ENCODE data around the gene MTF1. TPM values are rescaled to one million over a fixed set of nuclear protein-coding genes. Genes with fewer than 3 reads are reported as not detected.

Gene MTF1
- total and polyA plus RNA-seq, 4 experiments from 2014 or later: 12.4 to 32.5 (median 25.8) TPM

- Histone ChIP-seq H3K36me3 (ENCODE audit: insufficient read depth, low read length) (peaks cover 43% of the 10 kb centered on the region), H3K4me3 (ENCODE audit: low read length in 2 of 2) (no peak overlapping the region), H3K27me3 (ENCODE audit: insufficient read depth, low read length) (no peaks in the 10 kb centered on the region), H3K9me3 (ENCODE audit: control insufficient read depth in 1 of 2, low read length in 2 of 2) (no peaks in the 10 kb centered on the region), H3K27ac (ENCODE audit: low read depth, low read length) (no peak overlapping the region), H3K4me1 (ENCODE audit: insufficient read depth, low read length) (peaks cover 3% of the 10 kb centered on the region)
- ChIA-PET POLR2A (ENCODE audit: partially characterized antibody) (no interaction called here), CTCF (ENCODE audit: partially characterized antibody) (interaction anchor here (1.1 to 1.3 kb wide), 2 partner anchors 14 to 20 kb away, joined by 3 to 7 read pairs; no protein-coding TSS in a partner anchor)
- Mint-ChIP-seq H3K27ac (no peak overlapping the region), H3K36me3 (peaks cover 37 to 68% of the 10 kb centered on the region in 2 donors), H3K4me3 (no peak overlapping the region), H3K4me1 (peaks cover 8 to 19% (median 10%) of the 10 kb centered on the region in 4 donors), H3K9me3 (no peaks in the 10 kb centered on the region), H3K27me3 (no peaks in the 10 kb centered on the region)
- intact Hi-C loops (cut with micrococcal nuclease): no loop called here
- DNase-seq: no peak
Measured at GRCh38 chr1:37839676-37840075, 19.7 kb downstream of the MTF1 start.

GRCh38 chr1:37836788-37837187 is 22.6 kb downstream of the MTF1 start:
- intact Hi-C loops (cut with micrococcal nuclease): no loop called here
- H3K4me3 ChIP-seq (ENCODE audit: low read length in 2 of 2): no peak overlapping the region
- Mint-ChIP-seq H3K9me3 (no peaks in the 10 kb centered on the region), H3K4me1 (no peaks in the 10 kb centered on the region), H3K4me3 (no peak overlapping the region), H3K27ac (peak overlapping the region in 1 of 7 donors; percentile 43), H3K36me3 (peaks cover 46 to 74% of the 10 kb centered on the region in 2 donors), H3K27me3 (no peaks in the 10 kb centered on the region)
- POLR2A ChIA-PET (ENCODE audit: partially characterized antibody): no interaction called here
- no peaks in the 10 kb centered on the region for H3K9me3 ChIP-seq (ENCODE audit: control insufficient read depth in 1 of 2, low read length in 2 of 2)
- no peak overlapping the region for H3K27ac ChIP-seq (ENCODE audit: low read depth, low read length)
- H3K36me3 ChIP-seq (ENCODE audit: insufficient read depth, low read length): peaks cover 57% of the 10 kb centered on the region
- no peak for DNase-seq
- no peaks in the 10 kb centered on the region for H3K27me3 ChIP-seq (ENCODE audit: insufficient read depth, low read length)
- CTCF ChIA-PET (ENCODE audit: partially characterized antibody): interaction anchor here (1.8 kb wide), 1 partner anchor 23 kb away, joined by 6 read pairs; the partner anchor contains the start of gene MTF1
- no peaks in the 10 kb centered on the region for H3K4me1 ChIP-seq (ENCODE audit: insufficient read depth, low read length)

GRCh38 chr1:37831809-37832208 is 27.6 kb downstream of the MTF1 start:
- peaks cover 48 to 70% of the 10 kb centered on the region in 2 donors for H3K36me3 Mint-ChIP-seq
- no peak overlapping the region for H3K27ac ChIP-seq (ENCODE audit: low read depth, low read length)
- H3K36me3 ChIP-seq (ENCODE audit: insufficient read depth, low read length): peaks cover 40% of the 10 kb centered on the region
- no peaks in the 10 kb centered on the region for H3K4me1 ChIP-seq (ENCODE audit: insufficient read depth, low read length)
- POLR2A ChIA-PET (ENCODE audit: partially characterized antibody): no interaction called here
- intact Hi-C loops (cut with micrococcal nuclease): no loop called here
- no peaks in the 10 kb centered on the region for H3K27me3 ChIP-seq (ENCODE audit: insufficient read depth, low read length)
- H3K27ac Mint-ChIP-seq: no peak overlapping the region
- CTCF ChIA-PET (ENCODE audit: partially characterized antibody): no interaction called here
- no peak overlapping the region for H3K4me3 ChIP-seq (ENCODE audit: low read length in 2 of 2)
- H3K4me3 Mint-ChIP-seq: no peak overlapping the region
- H3K4me1 Mint-ChIP-seq: no peaks in the 10 kb centered on the region
- no peaks in the 10 kb centered on the region for H3K27me3 Mint-ChIP-seq
- no peaks in the 10 kb centered on the region for H3K9me3 Mint-ChIP-seq
- no peak for DNase-seq
- H3K9me3 ChIP-seq (ENCODE audit: control insufficient read depth in 1 of 2, low read length in 2 of 2): no peaks in the 10 kb centered on the region

DNA sequence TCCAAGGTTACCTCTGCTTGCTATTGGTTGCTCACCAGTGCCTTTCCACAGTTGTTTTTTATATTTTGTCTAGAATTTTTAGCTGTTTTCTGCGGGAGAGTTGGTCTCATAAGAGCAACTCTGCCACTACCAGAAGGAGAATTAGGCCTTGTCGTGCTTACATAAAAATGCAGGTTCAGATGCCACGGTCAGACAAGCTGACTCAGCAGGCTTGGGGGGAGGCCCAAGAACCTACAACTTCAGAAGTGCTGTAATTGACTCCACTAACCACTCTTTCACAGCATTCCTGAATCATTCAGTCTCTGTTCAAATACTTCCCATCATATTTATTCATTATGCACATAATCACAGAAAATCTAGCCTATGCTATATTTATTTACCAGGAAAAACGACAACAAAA is 28.3 kb downstream of the MTF1 start:
- intact Hi-C loops (cut with micrococcal nuclease): no loop called here
- no peaks in the 10 kb centered on the region for H3K4me1 Mint-ChIP-seq
- H3K9me3 ChIP-seq (ENCODE audit: control insufficient read depth in 1 of 2, low read length in 2 of 2): no peaks in the 10 kb centered on the region
- CTCF ChIA-PET (ENCODE audit: partially characterized antibody): interaction anchor here (1.2 kb wide), 1 partner anchor 14 kb away, joined by 3 read pairs; no protein-coding TSS in a partner anchor
- H3K9me3 Mint-ChIP-seq: no peaks in the 10 kb centered on the region
- H3K27me3 ChIP-seq (ENCODE audit: insufficient read depth, low read length): no peaks in the 10 kb centered on the region
- no peak for DNase-seq
- no peak overlapping the region for H3K27ac ChIP-seq (ENCODE audit: low read depth, low read length)
- H3K27ac Mint-ChIP-seq: no peak overlapping the region
- H3K4me1 ChIP-seq (ENCODE audit: insufficient read depth, low read length): no peaks in the 10 kb centered on the region
- no peak overlapping the region for H3K4me3 ChIP-seq (ENCODE audit: low read length in 2 of 2)
- POLR2A ChIA-PET (ENCODE audit: partially characterized antibody): no interaction called here
- no peaks in the 10 kb centered on the region for H3K27me3 Mint-ChIP-seq
- H3K36me3 Mint-ChIP-seq: peaks cover 49 to 70% of the 10 kb centered on the region in 2 donors
- H3K4me3 Mint-ChIP-seq: no peak overlapping the region
- peaks cover 38% of the 10 kb centered on the region for H3K36me3 ChIP-seq (ENCODE audit: insufficient read depth, low read length)

DNA sequence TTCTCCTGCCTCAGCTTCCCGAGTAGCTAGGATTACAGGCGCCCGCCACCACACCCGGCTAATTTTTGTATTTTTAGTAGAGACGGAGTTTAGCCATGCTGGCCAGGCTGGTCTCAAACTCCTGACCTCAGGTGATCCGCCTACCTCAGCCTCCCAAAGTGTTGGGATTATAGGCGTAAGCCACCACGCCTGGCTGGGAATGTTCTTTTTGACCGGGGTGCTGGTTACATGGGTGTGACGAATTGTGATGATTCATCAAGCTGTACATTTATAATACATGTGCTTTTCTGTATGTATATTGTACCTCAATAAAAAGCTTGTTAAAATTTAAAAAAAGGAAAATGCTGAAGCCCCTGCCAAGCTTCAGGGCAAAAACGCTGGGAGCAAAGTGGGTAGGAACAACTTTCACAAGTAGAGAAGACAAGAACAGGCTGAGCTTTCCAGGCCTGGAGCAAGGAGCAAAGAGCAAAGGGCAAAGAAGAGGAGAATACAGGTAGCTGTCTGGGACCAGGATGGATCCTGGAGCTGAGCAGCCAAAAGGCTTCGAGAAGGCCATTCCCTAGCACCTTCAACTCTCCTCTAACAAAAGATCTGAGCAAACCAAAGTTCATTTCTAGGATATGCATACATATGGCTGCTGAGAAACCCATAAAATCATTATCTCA is 30.9 kb downstream of the MTF1 start:
- H3K36me3 Mint-ChIP-seq: peaks cover 41 to 64% of the 10 kb centered on the region in 2 donors

GRCh38 chr1:37825506-37825905 is 33.9 kb downstream of the MTF1 start:
- CTCF ChIA-PET (ENCODE audit: partially characterized antibody): interaction anchor here (1.2 kb wide), 1 partner anchor 14 kb away, joined by 3 read pairs; no protein-coding TSS in a partner anchor
- peak overlapping the region in 5 of 7 donors; percentile 15 to 61 (median 52) for H3K27ac Mint-ChIP-seq
- DNase-seq: no peak

More for the DNA sequence above, 30.9 kb downstream of the MTF1 start:
- no peak overlapping the region for H3K4me3 ChIP-seq (ENCODE audit: low read length in 2 of 2)
- Mint-ChIP-seq H3K4me3 (no peak overlapping the region), H3K27ac (peak overlapping the region in 1 of 7 donors; percentile 32), H3K4me1 (no peaks in the 10 kb centered on the region), H3K27me3 (no peaks in the 10 kb centered on the region), H3K9me3 (no peaks in the 10 kb centered on the region)
- ChIA-PET POLR2A (ENCODE audit: partially characterized antibody) (no interaction called here), CTCF (ENCODE audit: partially characterized antibody) (no interaction called here)
- H3K4me1 ChIP-seq (ENCODE audit: insufficient read depth, low read length): no peaks in the 10 kb centered on the region
- H3K27ac ChIP-seq (ENCODE audit: low read depth, low read length): no peak overlapping the region
- intact Hi-C loops (cut with micrococcal nuclease): no loop called here
- no peak for DNase-seq
- no peaks in the 10 kb centered on the region for H3K9me3 ChIP-seq (ENCODE audit: control insufficient read depth in 1 of 2, low read length in 2 of 2)
- H3K27me3 ChIP-seq (ENCODE audit: insufficient read depth, low read length): no peaks in the 10 kb centered on the region
- peaks cover 23% of the 10 kb centered on the region for H3K36me3 ChIP-seq (ENCODE audit: insufficient read depth, low read length)

DNA sequence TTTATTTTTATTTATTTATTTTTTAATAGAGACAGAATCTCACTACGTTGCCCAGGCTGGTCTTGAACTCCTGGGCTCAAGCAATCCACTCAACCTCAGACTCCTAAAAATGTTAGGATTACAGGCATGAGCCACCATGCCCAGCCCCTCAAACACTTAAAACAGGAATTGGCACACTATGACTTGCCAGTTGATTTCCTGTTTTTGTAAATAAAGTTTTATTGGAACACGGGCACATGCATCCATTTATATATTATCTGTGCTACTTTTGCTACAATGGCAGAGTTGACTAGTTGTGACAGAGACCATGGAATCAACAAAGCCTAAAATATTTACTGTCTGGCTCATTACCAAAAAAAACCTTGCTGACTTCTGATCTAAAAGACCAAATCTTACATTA is 35.4 kb downstream of the MTF1 start:
- no peaks in the 10 kb centered on the region for H3K9me3 ChIP-seq (ENCODE audit: control insufficient read depth in 1 of 2, low read length in 2 of 2)
- Mint-ChIP-seq H3K4me1 (no peaks in the 10 kb centered on the region), H3K27ac (no peak overlapping the region), H3K4me3 (no peak overlapping the region), H3K27me3 (no peaks in the 10 kb centered on the region), H3K9me3 (no peaks in the 10 kb centered on the region), H3K36me3 (peaks cover 41 to 66% of the 10 kb centered on the region in 2 donors)
- no peak overlapping the region for H3K27ac ChIP-seq (ENCODE audit: low read depth, low read length)
- CTCF ChIA-PET (ENCODE audit: partially characterized antibody): no interaction called here
- POLR2A ChIA-PET (ENCODE audit: partially characterized antibody): no interaction called here
- no peaks in the 10 kb centered on the region for H3K27me3 ChIP-seq (ENCODE audit: insufficient read depth, low read length)
- no peaks in the 10 kb centered on the region for H3K4me1 ChIP-seq (ENCODE audit: insufficient read depth, low read length)
- H3K4me3 ChIP-seq (ENCODE audit: low read length in 2 of 2): no peak overlapping the region
- intact Hi-C loops (cut with micrococcal nuclease): no loop called here
- no peak for DNase-seq
- H3K36me3 ChIP-seq (ENCODE audit: insufficient read depth, low read length): peaks cover 36% of the 10 kb centered on the region

More at GRCh38 chr1:37825506-37825905, 33.9 kb downstream of the MTF1 start:
- no peaks in the 10 kb centered on the region for H3K4me1 ChIP-seq (ENCODE audit: insufficient read depth, low read length)
- POLR2A ChIA-PET (ENCODE audit: partially characterized antibody): no interaction called here
- H3K4me3 Mint-ChIP-seq: no peak overlapping the region
- peaks cover 30% of the 10 kb centered on the region for H3K36me3 ChIP-seq (ENCODE audit: insufficient read depth, low read length)
- no peaks in the 10 kb centered on the region for H3K4me1 Mint-ChIP-seq
- H3K27me3 Mint-ChIP-seq: no peaks in the 10 kb centered on the region
- H3K36me3 Mint-ChIP-seq: peaks cover 44 to 66% of the 10 kb centered on the region in 2 donors
- no peak overlapping the region for H3K27ac ChIP-seq (ENCODE audit: low read depth, low read length)
- intact Hi-C loops (cut with micrococcal nuclease): no loop called here
- no peaks in the 10 kb centered on the region for H3K27me3 ChIP-seq (ENCODE audit: insufficient read depth, low read length)
- no peaks in the 10 kb centered on the region for H3K9me3 ChIP-seq (ENCODE audit: control insufficient read depth in 1 of 2, low read length in 2 of 2)
- no peak overlapping the region for H3K4me3 ChIP-seq (ENCODE audit: low read length in 2 of 2)
- H3K9me3 Mint-ChIP-seq: no peaks in the 10 kb centered on the region
